Measurements from ENCODE around the gene GCSAM.

DNA sequence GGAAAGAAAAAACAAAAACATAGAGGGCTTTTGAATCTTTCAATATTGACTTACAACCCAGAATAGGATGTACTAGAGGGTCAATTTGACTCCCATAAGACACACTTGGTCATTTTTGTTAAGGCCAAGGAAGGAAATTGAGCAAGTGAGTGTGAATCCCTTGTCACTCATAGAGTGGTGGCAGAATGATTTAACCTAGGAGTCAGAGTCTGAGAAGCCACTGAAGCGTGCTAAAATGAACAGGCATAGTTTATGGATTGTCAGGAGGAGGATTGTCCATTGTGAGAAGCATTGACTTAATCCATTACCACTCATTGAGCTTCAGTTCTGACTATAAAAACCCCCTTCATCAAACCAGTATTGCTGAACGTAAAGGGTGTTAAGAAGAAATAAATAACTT, 8.2 kb upstream of the GCSAM start:
- no peak for TF ChIP-seq CTCF (conservative IDR thresholded peaks at IDR 0.05; ENCODE audit: low read depth, low read length)
- TF ChIP-seq EZH2 (IDR thresholded peaks at IDR 0.05; ENCODE audit: borderline replicate concordance, low read depth, low read length, poor library complexity, severe bottlenecking) = no peak
